ENCODE data around the gene ADAMTSL5. TPM values are rescaled to one million over a fixed set of nuclear protein-coding genes. Genes with fewer than 3 reads are reported as not detected.
A peak's percentile ranks its signal among the peaks of the same experiment; 100 is the strongest.

ADAMTSL5 gene
- polyA plus RNA-seq, 2 donors, result 10.9 to 13.0 TPM

DNA sequence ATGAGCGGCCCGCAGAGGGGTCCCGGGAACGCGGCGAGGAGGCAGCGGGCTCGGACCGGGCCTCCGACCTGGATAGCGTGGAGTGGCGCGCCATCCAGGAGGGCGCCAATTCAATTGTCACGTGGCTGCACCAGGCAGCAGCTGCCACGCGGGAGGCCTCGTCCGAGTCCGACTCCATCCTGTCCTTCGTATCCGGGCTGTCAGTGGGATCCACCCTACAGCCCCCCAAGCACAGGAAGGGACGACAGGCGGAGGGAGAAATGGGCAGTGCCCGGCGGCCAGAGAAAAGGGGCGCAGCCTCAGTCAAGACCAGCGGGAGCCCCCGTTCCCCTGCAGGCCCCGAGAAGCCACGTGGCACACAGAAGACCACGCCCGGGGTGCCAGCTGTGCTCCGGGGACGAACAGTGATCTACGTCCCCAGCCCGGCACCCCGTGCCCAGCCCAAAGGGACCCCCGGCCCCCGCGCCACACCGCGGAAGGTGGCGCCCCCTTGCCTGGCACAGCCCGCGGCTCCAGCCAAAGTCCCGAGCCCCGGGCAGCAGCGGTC lies 44.5 kb downstream of the ADAMTSL5 start:
- Histone ChIP-seq H3K27ac (ENCODE audit: low read depth in 2 of 2, low read length in 1 of 2) (no peak overlapping the region), H3K4me3 (ENCODE audit: low read depth in 1 of 2, low read length in 2 of 2) (peak overlapping the region in 1 of 2 donors; percentile 40), H3K9me3 (ENCODE audit: control insufficient read depth in 2 of 2, insufficient read depth in 1 of 2, low read depth in 1 of 2, low read length in 1 of 2) (peaks cover 0 to 14% of the 10 kb centered on the region in 2 donors), H3K36me3 (ENCODE audit: control insufficient read depth in 2 of 2, insufficient read depth in 2 of 2, low read length in 1 of 2) (peaks cover 0 to 4% of the 10 kb centered on the region in 2 donors), H3K4me1 (ENCODE audit: control insufficient read depth in 2 of 2, insufficient read depth in 2 of 2, low read length in 1 of 2) (peaks cover 43 to 72% of the 10 kb centered on the region in 2 donors), H3K27me3 (ENCODE audit: control insufficient read depth in 1 of 2, insufficient read depth in 2 of 2, low read length in 2 of 2) (peaks cover 0 to 55% of the 10 kb centered on the region in 2 donors)
- 4 to 5% methylated on average over 47 to 49 of the region's 49 CpGs for WGBS, 2 donors

DNA sequence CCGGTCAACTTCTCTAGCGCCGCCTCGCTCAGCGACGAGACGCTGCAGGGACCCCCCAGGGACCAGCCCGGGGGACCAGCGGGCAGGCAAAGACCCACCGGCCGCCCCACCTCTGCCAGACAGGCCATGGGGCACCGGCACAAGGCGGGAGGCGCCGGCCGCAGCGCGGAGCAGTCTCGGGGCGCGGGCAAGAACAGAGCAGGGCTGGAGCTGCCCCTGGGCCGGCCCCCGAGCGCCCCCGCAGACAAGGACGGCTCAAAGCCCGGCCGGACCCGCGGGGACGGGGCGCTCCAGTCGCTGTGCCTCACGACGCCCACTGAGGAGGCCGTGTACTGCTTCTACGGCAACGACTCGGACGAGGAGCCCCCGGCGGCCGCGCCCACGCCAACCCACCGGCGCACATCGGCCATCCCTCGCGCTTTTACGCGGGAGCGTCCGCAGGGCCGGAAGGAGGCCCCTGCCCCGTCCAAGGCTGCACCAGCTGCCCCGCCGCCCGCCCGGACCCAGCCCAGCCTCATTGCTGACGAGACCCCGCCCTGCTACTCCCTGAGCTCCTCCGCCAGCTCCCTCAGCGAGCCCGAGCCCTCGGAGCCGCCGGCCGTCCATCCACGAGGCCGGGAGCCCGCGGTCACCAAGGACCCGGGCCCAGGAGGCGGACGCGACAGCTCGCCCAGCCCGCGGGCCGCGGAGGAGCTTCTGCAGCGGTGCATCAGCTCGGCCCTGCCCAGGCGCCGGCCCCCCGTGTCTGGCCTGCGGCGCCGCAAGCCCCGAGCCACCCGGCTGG lies 45.1 kb downstream of the ADAMTSL5 start:
- H3K36me3 ChIP-seq (ENCODE audit: control insufficient read depth in 2 of 2, insufficient read depth in 2 of 2, low read length in 1 of 2), result peaks cover 0 to 4% of the 10 kb centered on the region in 2 donors
- peaks cover 0 to 14% of the 10 kb centered on the region in 2 donors for H3K9me3 ChIP-seq (ENCODE audit: control insufficient read depth in 2 of 2, insufficient read depth in 1 of 2, low read depth in 1 of 2, low read length in 1 of 2)
- H3K27me3 ChIP-seq (ENCODE audit: control insufficient read depth in 1 of 2, insufficient read depth in 2 of 2, low read length in 2 of 2), result peaks cover 0 to 55% of the 10 kb centered on the region in 2 donors
- WGBS, 2 donors, result 3 to 4% methylated on average over 63 to 92 of the region's 92 CpGs
- H3K27ac ChIP-seq (ENCODE audit: low read depth in 2 of 2, low read length in 1 of 2), result no peak overlapping the region
- peak overlapping the region in 1 of 2 donors; percentile 9 for H3K4me3 ChIP-seq (ENCODE audit: low read depth in 1 of 2, low read length in 2 of 2)
- peaks cover 43 to 71% of the 10 kb centered on the region in 2 donors for H3K4me1 ChIP-seq (ENCODE audit: control insufficient read depth in 2 of 2, insufficient read depth in 2 of 2, low read length in 1 of 2)

DNA sequence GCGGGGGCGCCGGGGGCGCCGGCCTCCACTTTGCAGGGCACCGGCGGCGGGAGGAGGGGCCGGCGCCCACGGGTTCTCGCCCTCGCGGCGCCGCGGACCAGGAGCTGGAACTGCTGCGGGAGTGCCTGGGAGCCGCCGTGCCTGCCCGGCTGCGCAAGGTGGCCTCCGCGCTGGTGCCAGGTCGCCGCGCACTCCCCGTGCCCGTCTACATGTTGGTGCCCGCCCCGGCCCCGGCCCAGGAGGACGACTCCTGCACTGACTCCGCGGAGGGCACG lies 45.7 kb downstream of the ADAMTSL5 start:
- Histone ChIP-seq H3K4me3 (ENCODE audit: low read depth in 1 of 2, low read length in 2 of 2) (peak overlapping the region in 1 of 2 donors; percentile 9), H3K27ac (ENCODE audit: low read depth in 2 of 2, low read length in 1 of 2) (no peak overlapping the region), H3K27me3 (ENCODE audit: control insufficient read depth in 1 of 2, insufficient read depth in 2 of 2, low read length in 2 of 2) (peaks cover 0 to 50% of the 10 kb centered on the region in 2 donors), H3K4me1 (ENCODE audit: control insufficient read depth in 2 of 2, insufficient read depth in 2 of 2, low read length in 1 of 2) (peaks cover 43 to 66% of the 10 kb centered on the region in 2 donors), H3K36me3 (ENCODE audit: control insufficient read depth in 2 of 2, insufficient read depth in 2 of 2, low read length in 1 of 2) (peaks cover 0 to 4% of the 10 kb centered on the region in 2 donors), H3K9me3 (ENCODE audit: control insufficient read depth in 2 of 2, insufficient read depth in 1 of 2, low read depth in 1 of 2, low read length in 1 of 2) (peaks cover 0 to 14% of the 10 kb centered on the region in 2 donors)
- WGBS, 2 donors, result 2 to 6% methylated on average over 13 to 36 of the region's 36 CpGs

DNA sequence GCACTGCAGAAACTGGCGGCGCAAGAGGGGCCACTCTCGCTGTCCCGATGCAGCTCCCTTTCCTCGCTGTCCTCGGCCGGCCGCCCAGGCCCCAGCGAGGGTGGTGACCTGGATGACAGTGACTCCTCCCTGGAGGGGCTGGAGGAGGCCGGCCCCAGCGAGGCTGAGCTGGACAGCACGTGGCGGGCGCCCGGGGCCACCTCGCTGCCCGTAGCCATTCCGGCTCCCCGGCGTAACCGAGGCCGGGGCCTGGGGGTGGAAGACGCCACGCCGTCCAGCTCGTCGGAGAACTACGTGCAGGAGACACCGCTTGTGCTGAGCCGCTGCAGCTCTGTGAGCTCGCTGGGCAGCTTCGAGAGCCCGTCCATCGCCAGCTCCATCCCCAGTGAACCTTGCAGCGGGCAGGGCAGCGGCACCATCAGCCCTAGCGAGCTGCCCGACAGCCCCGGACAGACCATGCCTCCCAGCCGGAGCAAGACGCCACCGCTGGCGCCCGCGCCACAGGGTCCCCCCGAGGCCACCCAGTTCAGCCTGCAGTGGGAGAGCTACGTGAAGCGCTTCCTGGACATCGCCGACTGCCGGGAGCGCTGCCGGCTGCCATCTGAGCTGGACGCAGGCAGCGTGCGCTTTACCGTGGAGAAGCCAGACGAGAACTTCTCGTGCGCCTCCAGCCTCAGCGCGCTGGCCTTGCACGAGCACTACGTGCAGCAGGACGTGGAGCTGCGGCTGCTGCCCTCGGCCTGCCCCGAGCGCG lies 46.2 kb downstream of the ADAMTSL5 start:
- peaks cover 0 to 4% of the 10 kb centered on the region in 2 donors for H3K36me3 ChIP-seq (ENCODE audit: control insufficient read depth in 2 of 2, insufficient read depth in 2 of 2, low read length in 1 of 2)
- H3K27me3 ChIP-seq (ENCODE audit: control insufficient read depth in 1 of 2, insufficient read depth in 2 of 2, low read length in 2 of 2), result peaks cover 0 to 47% of the 10 kb centered on the region in 2 donors
- H3K4me1 ChIP-seq (ENCODE audit: control insufficient read depth in 2 of 2, insufficient read depth in 2 of 2, low read length in 1 of 2), result peaks cover 43 to 62% of the 10 kb centered on the region in 2 donors
- H3K9me3 ChIP-seq (ENCODE audit: control insufficient read depth in 2 of 2, insufficient read depth in 1 of 2, low read depth in 1 of 2, low read length in 1 of 2), result peaks cover 0 to 11% of the 10 kb centered on the region in 2 donors
- no peak overlapping the region for H3K4me3 ChIP-seq (ENCODE audit: low read depth in 1 of 2, low read length in 2 of 2)
- H3K27ac ChIP-seq (ENCODE audit: low read depth in 2 of 2, low read length in 1 of 2), result no peak overlapping the region
- WGBS, 2 donors, result 24 to 29% methylated on average over 70 of the region's 70 CpGs

DNA sequence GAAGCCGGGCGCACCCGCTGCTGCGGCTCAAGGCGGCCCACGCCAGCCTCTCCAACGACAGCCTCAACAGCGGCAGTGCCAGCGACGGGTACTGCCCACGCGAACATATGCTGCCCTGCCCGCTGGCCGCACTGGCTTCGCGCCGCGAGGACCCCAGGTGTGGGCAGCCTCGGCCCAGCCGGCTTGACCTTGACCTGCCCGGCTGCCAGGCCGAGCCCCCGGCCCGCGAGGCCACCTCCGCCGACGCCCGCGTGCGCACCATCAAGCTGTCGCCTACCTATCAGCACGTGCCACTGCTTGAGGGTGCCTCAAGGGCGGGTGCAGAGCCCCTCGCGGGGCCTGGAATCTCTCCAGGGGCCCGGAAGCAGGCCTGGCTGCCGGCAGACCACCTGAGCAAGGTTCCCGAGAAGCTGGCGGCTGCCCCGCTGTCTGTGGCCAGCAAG lies 46.8 kb downstream of the ADAMTSL5 start:
- no peak overlapping the region for H3K4me3 ChIP-seq (ENCODE audit: low read depth in 1 of 2, low read length in 2 of 2)
- H3K27ac ChIP-seq (ENCODE audit: low read depth in 2 of 2, low read length in 1 of 2), result no peak overlapping the region
- H3K9me3 ChIP-seq (ENCODE audit: control insufficient read depth in 2 of 2, insufficient read depth in 1 of 2, low read depth in 1 of 2, low read length in 1 of 2), result peaks cover 0 to 10% of the 10 kb centered on the region in 2 donors
- 41 to 46% methylated on average over 41 of the region's 41 CpGs for WGBS, 2 donors
- H3K36me3 ChIP-seq (ENCODE audit: control insufficient read depth in 2 of 2, insufficient read depth in 2 of 2, low read length in 1 of 2), result peaks cover 0 to 4% of the 10 kb centered on the region in 2 donors
- H3K4me1 ChIP-seq (ENCODE audit: control insufficient read depth in 2 of 2, insufficient read depth in 2 of 2, low read length in 1 of 2), result peaks cover 43 to 56% of the 10 kb centered on the region in 2 donors
- peaks cover 0 to 46% of the 10 kb centered on the region in 2 donors for H3K27me3 ChIP-seq (ENCODE audit: control insufficient read depth in 1 of 2, insufficient read depth in 2 of 2, low read length in 2 of 2)

DNA sequence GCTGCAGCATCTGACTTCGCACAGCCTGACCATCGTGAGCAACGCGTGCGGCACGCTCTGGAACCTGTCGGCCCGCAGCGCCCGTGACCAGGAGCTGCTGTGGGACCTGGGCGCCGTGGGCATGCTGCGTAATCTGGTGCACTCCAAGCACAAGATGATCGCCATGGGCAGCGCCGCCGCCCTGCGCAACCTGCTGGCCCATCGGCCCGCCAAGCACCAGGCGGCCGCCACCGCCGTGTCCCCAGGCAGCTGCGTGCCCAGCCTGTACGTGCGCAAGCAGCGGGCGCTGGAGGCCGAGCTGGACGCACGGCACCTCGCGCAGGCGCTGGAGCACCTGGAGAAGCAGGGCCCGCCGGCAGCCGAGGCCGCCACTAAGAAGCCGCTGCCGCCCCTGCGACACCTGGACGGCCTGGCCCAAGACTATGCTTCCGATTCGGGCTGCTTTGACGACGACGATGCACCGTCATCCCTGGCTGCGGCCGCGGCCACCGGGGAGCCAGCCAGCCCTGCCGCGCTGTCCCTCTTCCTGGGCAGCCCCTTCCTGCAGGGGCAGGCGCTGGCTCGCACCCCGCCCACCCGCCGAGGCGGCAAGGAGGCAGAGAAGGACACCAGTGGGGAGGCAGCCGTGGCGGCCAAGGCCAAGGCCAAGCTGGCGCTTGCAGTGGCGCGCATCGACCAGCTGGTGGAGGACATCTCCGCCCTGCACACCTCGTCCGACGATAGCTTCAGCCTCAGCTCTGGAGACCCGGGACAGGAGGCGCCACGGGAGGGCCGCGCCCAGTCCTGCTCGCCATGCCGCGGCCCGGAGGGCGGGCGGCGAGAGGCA lies 47.4 kb downstream of the ADAMTSL5 start:
- 34 to 45% methylated on average over 46 to 83 of the region's 83 CpGs for WGBS, 2 donors

DNA sequence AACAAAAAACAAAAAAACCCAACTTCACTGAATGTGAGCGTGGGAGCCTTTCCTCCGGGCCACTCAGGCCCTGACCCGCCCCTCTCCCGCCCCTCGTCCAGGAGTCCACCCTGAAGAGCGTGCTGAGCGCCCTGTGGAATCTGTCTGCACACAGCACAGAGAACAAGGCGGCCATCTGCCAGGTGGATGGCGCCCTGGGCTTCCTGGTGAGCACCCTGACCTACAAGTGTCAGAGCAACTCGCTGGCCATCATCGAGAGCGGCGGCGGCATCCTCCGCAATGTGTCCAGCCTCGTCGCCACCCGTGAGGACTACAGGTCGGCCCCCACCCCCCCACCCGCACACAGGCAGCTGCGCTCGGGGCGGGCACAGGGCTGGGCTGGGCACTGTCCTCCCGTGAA lies 51.0 kb downstream of the ADAMTSL5 start:
- Histone ChIP-seq H3K4me1 (ENCODE audit: control insufficient read depth in 2 of 2, insufficient read depth in 2 of 2, low read length in 1 of 2) (peaks cover 11 to 22% of the 10 kb centered on the region in 2 donors), H3K9me3 (ENCODE audit: control insufficient read depth in 2 of 2, insufficient read depth in 1 of 2, low read depth in 1 of 2, low read length in 1 of 2) (peaks cover 0 to 9% of the 10 kb centered on the region in 2 donors), H3K27ac (ENCODE audit: low read depth in 2 of 2, low read length in 1 of 2) (no peak overlapping the region), H3K36me3 (ENCODE audit: control insufficient read depth in 2 of 2, insufficient read depth in 2 of 2, low read length in 1 of 2) (peaks cover 0 to 4% of the 10 kb centered on the region in 2 donors), H3K27me3 (ENCODE audit: control insufficient read depth in 1 of 2, insufficient read depth in 2 of 2, low read length in 2 of 2) (peaks cover 0 to 20% of the 10 kb centered on the region in 2 donors), H3K4me3 (ENCODE audit: low read depth in 1 of 2, low read length in 2 of 2) (no peak overlapping the region)
- 93 to 95% methylated on average over 23 to 24 of the region's 24 CpGs for WGBS, 2 donors

More for the DNA sequence above, 47.4 kb downstream of the ADAMTSL5 start:
- peaks cover 37 to 50% of the 10 kb centered on the region in 2 donors for H3K4me1 ChIP-seq (ENCODE audit: control insufficient read depth in 2 of 2, insufficient read depth in 2 of 2, low read length in 1 of 2)
- H3K9me3 ChIP-seq (ENCODE audit: control insufficient read depth in 2 of 2, insufficient read depth in 1 of 2, low read depth in 1 of 2, low read length in 1 of 2), result peaks cover 0 to 10% of the 10 kb centered on the region in 2 donors
- H3K4me3 ChIP-seq (ENCODE audit: low read depth in 1 of 2, low read length in 2 of 2), result peak overlapping the region in 1 of 2 donors; percentile 20
- H3K27me3 ChIP-seq (ENCODE audit: control insufficient read depth in 1 of 2, insufficient read depth in 2 of 2, low read length in 2 of 2), result peaks cover 0 to 42% of the 10 kb centered on the region in 2 donors
- H3K27ac ChIP-seq (ENCODE audit: low read depth in 2 of 2, low read length in 1 of 2), result no peak overlapping the region
- H3K36me3 ChIP-seq (ENCODE audit: control insufficient read depth in 2 of 2, insufficient read depth in 2 of 2, low read length in 1 of 2), result peaks cover 0 to 4% of the 10 kb centered on the region in 2 donors

DNA sequence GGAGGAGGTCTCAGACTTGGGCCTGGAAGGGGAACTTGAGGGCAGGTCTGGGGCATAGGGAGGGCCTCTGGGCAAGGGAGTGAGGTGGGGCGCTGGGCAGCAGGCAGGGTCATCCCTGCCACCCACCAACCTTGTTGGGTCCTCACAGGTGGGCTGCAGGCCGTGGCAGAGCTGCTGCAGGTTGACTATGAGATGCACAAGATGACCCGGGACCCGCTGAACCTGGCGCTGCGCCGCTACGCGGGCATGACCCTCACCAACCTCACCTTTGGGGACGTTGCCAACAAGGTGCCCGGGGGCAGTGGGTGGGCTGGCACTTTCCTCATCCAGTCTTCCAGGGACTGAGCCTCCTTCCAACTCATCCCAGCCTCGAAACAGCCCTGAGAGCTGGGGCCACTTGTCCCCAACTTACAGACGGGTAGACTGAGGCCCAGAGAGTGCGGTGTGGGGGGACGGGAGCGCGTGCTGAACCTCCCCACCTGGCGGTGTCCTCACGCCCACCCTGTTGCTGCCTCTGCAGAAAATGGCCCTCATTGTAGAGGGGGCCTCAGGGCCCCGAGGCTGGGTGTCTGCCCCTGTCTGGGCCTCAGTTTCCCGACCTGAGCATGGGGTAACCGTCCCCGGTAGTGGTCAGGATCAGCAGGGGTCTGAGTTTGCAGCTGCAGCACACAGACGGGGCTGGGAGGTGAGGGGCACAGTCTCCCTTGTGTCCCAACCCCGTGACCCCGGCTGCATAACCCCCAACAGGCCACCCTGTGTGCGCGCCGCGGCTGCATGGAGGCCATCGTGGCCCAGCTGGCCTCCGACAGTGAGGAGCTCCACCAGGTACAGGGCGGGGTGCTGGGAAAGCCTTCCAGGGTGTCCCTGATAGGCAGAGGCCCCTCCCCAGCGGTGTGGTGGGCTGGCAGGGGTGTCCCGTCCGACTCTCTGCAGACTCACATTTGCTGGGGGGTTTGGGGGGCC lies 52.5 kb downstream of the ADAMTSL5 start:
- peaks cover 0 to under 1% of the 10 kb centered on the region in 2 donors for H3K36me3 ChIP-seq (ENCODE audit: control insufficient read depth in 2 of 2, insufficient read depth in 2 of 2, low read length in 1 of 2)
- no peak overlapping the region for H3K27ac ChIP-seq (ENCODE audit: low read depth in 2 of 2, low read length in 1 of 2)
- H3K4me1 ChIP-seq (ENCODE audit: control insufficient read depth in 2 of 2, insufficient read depth in 2 of 2, low read length in 1 of 2), result peaks cover under 1 to 20% of the 10 kb centered on the region in 2 donors
- H3K9me3 ChIP-seq (ENCODE audit: control insufficient read depth in 2 of 2, insufficient read depth in 1 of 2, low read depth in 1 of 2, low read length in 1 of 2), result peaks cover 0 to 5% of the 10 kb centered on the region in 2 donors
- H3K4me3 ChIP-seq (ENCODE audit: low read depth in 1 of 2, low read length in 2 of 2), result no peak overlapping the region
- 93 to 94% methylated on average over 33 to 36 of the region's 36 CpGs for WGBS, 2 donors
- H3K27me3 ChIP-seq (ENCODE audit: control insufficient read depth in 1 of 2, insufficient read depth in 2 of 2, low read length in 2 of 2), result peaks cover 0 to 16% of the 10 kb centered on the region in 2 donors

Measured in esophagus (tissue), 2 donors.